MM.1S (cell line): ENCODE data around the gene ANKRD31.

ENCODE experiments used
- CTCF ChIP-seq: fragments of 300-600 bp; sonication (generic); IDR thresholded peaks from 2 replicates; pipeline ENCODE4 v1.5.1; 2016; ENCODE audit warnings: antibody characterized with exemption, low read length, mixed read lengths
- EZH2phosphoT487 ChIP-seq: fragments of 300-600 bp; sonication (generic); IDR thresholded peaks from 2 replicates; pipeline ENCODE4 v1.6.1; 2018; ENCODE audit warnings: antibody characterized with exemption, low read length

- TF ChIP-seq CTCF, result no peak
- no peak for TF ChIP-seq EZH2phosphoT487
These were observed 33.1 kb downstream of the ANKRD31 start for GRCh38 chr5:75203604-75204003.
